OCI-LY7 (cell line): ENCODE data around the gene CDHR5. TPM values are rescaled to one million over a fixed set of nuclear protein-coding genes. Genes with fewer than 3 reads are reported as not detected.

Experiments used
- BruUV-seq: library from RNA; stranded (reverse); fragments of 400-500 nt; replicated peaks from 2 replicates; lab custom pipeline; 2021; lab: Mats Ljungman, UMichigan
- CTCF ChIA-PET: fragments of 300-600 bp; sonication (Branson Sonifier 250); formaldehyde crosslinking; loops from one replicate; lab custom pipeline; 2022; ENCODE audit warnings: antibody characterized with exemption; ENCODE audit not compliant: unreplicated experiment; lab: Charles Lee
- POLR2A ChIA-PET: fragments of 300-600 bp; sonication (Branson Sonifier 250); formaldehyde crosslinking; loops from one replicate; lab custom pipeline; 2022; ENCODE audit warnings: antibody characterized with exemption; lab: Charles Lee
- DNase-seq: peaks from one replicate; pipeline ENCODE4 v3.0.0-alpha.2; 2015; ENCODE audit warnings: low spot score
- H2AFZ ChIP-seq: fragments of 200-600 bp; sonication (generic), shearing (Covaris generic); 2 replicates; pipeline ENCODE4 v1.6.1; 2014; ENCODE audit warnings: mild to moderate bottlenecking, antibody characterized with exemption, low read length, moderate library complexity
- H3K27ac ChIP-seq: fragments of 200-600 bp; sonication (generic); 2 replicates; pipeline ENCODE4 v1.5.1; 2014; ENCODE audit warnings: mixed run types, low read depth, mild to moderate bottlenecking, moderate library complexity, low read length, inconsistent platforms; ENCODE audit not compliant: poor library complexity, severe bottlenecking
- H3K36me3 ChIP-seq: fragments of 200-600 bp; sonication (generic); 2 replicates; pipeline ENCODE4 v1.6.1; 2014; ENCODE audit warnings: mild to moderate bottlenecking, antibody characterized with exemption, low read length, moderate library complexity, mixed read lengths; ENCODE audit not compliant: insufficient read depth
- H3K4me1 ChIP-seq: fragments of 200-600 bp; sonication (generic); 2 replicates; pipeline ENCODE4 v1.5.1; 2014; ENCODE audit warnings: mild to moderate bottlenecking, low read length; ENCODE audit not compliant: insufficient read depth, poor library complexity, severe bottlenecking
- H3K4me2 ChIP-seq: fragments of 200-600 bp; sonication (generic); 2 replicates; pipeline ENCODE4 v1.6.1; 2014; ENCODE audit warnings: mild to moderate bottlenecking, low read length
- H3K4me3 ChIP-seq: fragments of 200-600 bp; sonication (generic); 2 replicates; pipeline ENCODE4 v1.5.1; 2014; ENCODE audit warnings: mild to moderate bottlenecking, low read depth, low read length; ENCODE audit not compliant: poor library complexity, severe bottlenecking
- H3K79me2 ChIP-seq: fragments of 200-600 bp; sonication (generic); 2 replicates; pipeline ENCODE4 v1.6.1; 2016; ENCODE audit warnings: low read depth, mild to moderate bottlenecking, low read length, moderate library complexity, mixed read lengths; ENCODE audit not compliant: insufficient read depth
- H3K9me2 ChIP-seq: fragments of 200-600 bp; sonication (generic); 2 replicates; pipeline ENCODE4 v1.6.1; 2016; ENCODE audit warnings: mild to moderate bottlenecking, low read length, mixed read lengths; ENCODE audit not compliant: insufficient read depth
- H3K9me3 ChIP-seq: fragments of 200-600 bp; sonication (generic); 2 replicates; pipeline ENCODE4 v1.6.1; 2014; ENCODE audit warnings: mild to moderate bottlenecking, mixed run types, low read length, mixed read lengths
- H4K20me1 ChIP-seq: fragments of 200-600 bp; sonication (generic); 2 replicates; pipeline ENCODE4 v1.6.1; 2014; ENCODE audit warnings: mild to moderate bottlenecking, antibody characterized with exemption, low read length, moderate library complexity, mixed read lengths; ENCODE audit not compliant: insufficient read depth
- EZH2phosphoT487 ChIP-seq: fragments of 200-600 bp; sonication (generic); IDR thresholded peaks from 2 replicates; pipeline ENCODE4 v1.6.1; 2018; ENCODE audit warnings: low read depth, borderline replicate concordance, mild to moderate bottlenecking, mixed run types, antibody characterized with exemption, low read length, moderate library complexity, mixed read lengths
- intact Hi-C: fragments of 100-400 bp; cut with micrococcal nuclease; formaldehyde crosslinking; loops from one replicate; pipeline ENCODE4 v1.10.0; 2022; ENCODE audit not compliant: unreplicated experiment
- total RNA-seq, 2 experiments: library from RNA; depleted of rRNA in 1 of 2; stranded (reverse); fragments of >200 nt in 1 of 2; shearing (Covaris generic) in 1 of 2; gene quantifications; 2 replicates each; pipeline ENCODE4 v1.2.3, GENCODE V29; 2014 to 2022
- TF ChIP-seq, protein P1 (sequence below): fragments of 200-600 bp; sonication (generic); conservative IDR thresholded peaks from 2 replicates; pipeline ENCODE4 v1.5.1; 2014; ENCODE audit warnings: mild to moderate bottlenecking, antibody characterized with exemption, low read length, moderate library complexity, mixed read lengths

The CDHR5 gene
- total RNA-seq, 2 experiments from 2014 or later = not detected

GRCh38 chr11:673866-674265 lies 49.1 kb upstream of the CDHR5 start:
- intact Hi-C loops = no loop called here
- ChIA-PET POLR2A (no interaction called here), CTCF (no interaction called here)
- Histone ChIP-seq H3K9me2 (no peaks in the 10 kb centered on the region), H3K27ac (no peak overlapping the region), H3K36me3 (peaks cover 57% of the 10 kb centered on the region), H3K4me2 (no peak overlapping the region), H2AFZ (no peak overlapping the region), H3K4me1 (no peaks in the 10 kb centered on the region), H4K20me1 (no peaks in the 10 kb centered on the region), H3K79me2 (no peaks in the 10 kb centered on the region), H3K9me3 (no peaks in the 10 kb centered on the region), H3K4me3 (no peak overlapping the region)
- TF ChIP-seq EZH2phosphoT487 = no peak
- TF ChIP-seq, protein P1, sequence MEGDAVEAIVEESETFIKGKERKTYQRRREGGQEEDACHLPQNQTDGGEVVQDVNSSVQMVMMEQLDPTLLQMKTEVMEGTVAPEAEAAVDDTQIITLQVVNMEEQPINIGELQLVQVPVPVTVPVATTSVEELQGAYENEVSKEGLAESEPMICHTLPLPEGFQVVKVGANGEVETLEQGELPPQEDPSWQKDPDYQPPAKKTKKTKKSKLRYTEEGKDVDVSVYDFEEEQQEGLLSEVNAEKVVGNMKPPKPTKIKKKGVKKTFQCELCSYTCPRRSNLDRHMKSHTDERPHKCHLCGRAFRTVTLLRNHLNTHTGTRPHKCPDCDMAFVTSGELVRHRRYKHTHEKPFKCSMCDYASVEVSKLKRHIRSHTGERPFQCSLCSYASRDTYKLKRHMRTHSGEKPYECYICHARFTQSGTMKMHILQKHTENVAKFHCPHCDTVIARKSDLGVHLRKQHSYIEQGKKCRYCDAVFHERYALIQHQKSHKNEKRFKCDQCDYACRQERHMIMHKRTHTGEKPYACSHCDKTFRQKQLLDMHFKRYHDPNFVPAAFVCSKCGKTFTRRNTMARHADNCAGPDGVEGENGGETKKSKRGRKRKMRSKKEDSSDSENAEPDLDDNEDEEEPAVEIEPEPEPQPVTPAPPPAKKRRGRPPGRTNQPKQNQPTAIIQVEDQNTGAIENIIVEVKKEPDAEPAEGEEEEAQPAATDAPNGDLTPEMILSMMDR = no peak
- no TSS peak for BruUV-seq
- DNase-seq = no peak

- ChIA-PET CTCF (no interaction called here), POLR2A (interaction anchor here (0.6 kb wide), 1 partner anchor 16 kb away, joined by 5 read pairs; no protein-coding TSS in a partner anchor)
- Histone ChIP-seq H2AFZ (no peak overlapping the region), H3K79me2 (no peaks in the 10 kb centered on the region), H3K4me2 (no peak overlapping the region), H4K20me1 (no peaks in the 10 kb centered on the region), H3K9me3 (no peaks in the 10 kb centered on the region), H3K9me2 (no peaks in the 10 kb centered on the region), H3K27ac (no peak overlapping the region), H3K4me1 (no peaks in the 10 kb centered on the region), H3K4me3 (no peak overlapping the region), H3K36me3 (peaks cover 50% of the 10 kb centered on the region)
- DNase-seq = no peak
- TF ChIP-seq EZH2phosphoT487 = no peak
- TF ChIP-seq, protein P1 = no peak
- no TSS peak for BruUV-seq
- intact Hi-C loops = no loop called here
These were observed 41.0 kb upstream of the CDHR5 start for GRCh38 chr11:665704-666281.

DNA sequence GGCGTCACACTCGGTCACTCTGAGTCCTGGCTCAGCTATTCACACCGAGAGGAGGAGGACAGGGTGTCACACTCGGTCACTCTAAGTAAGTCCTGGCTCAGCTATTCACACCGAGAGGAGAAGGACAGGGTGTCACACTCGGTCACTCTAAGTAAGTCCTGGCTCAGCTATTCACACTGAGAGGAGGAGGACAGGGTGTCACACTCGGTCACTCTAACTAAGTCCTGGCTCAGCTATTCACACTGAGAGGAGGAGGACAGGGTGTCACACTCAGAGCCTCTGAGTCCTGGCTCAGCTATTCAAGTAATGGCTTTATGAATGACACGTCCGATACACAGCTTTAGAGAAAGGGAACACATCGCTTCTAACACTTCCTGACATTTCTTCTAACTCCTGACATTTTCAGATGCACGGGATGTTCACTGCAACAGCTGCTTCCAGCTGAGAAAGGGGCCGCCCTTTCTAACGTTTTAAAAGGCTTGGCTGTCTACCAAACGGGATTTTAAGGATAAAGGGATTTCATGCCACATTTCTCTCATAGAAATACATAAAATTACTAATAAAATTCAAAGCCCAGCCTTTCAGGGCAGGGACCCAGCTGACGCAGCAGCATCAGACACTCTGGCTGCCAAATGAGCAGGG lies 40.4 kb upstream of the CDHR5 start:
- ChIA-PET CTCF (no interaction called here), POLR2A (interaction anchor here (0.6 kb wide), 1 partner anchor 15 kb away, joined by 5 read pairs; no protein-coding TSS in a partner anchor)
- TF ChIP-seq, protein P1 = no peak
- TF ChIP-seq EZH2phosphoT487 = no peak
- BruUV-seq = no TSS peak
- Histone ChIP-seq H3K9me2 (no peaks in the 10 kb centered on the region), H2AFZ (no peak overlapping the region), H3K4me2 (no peak overlapping the region), H4K20me1 (no peaks in the 10 kb centered on the region), H3K79me2 (no peaks in the 10 kb centered on the region), H3K4me3 (no peak overlapping the region), H3K36me3 (peaks cover 54% of the 10 kb centered on the region), H3K27ac (no peak overlapping the region), H3K9me3 (no peaks in the 10 kb centered on the region), H3K4me1 (peaks cover 4% of the 10 kb centered on the region)
- DNase-seq = no peak
- intact Hi-C loops = no loop called here
